MM.1S (cell line): ENCODE data around the gene U2AF1L4.

Experiments used
- EZH2 ChIP-seq: fragments of 300-600 bp; sonication (generic); optimal IDR thresholded peaks from 2 replicates; pipeline ENCODE3; 2017; ENCODE audit warnings: low read depth, mild to moderate bottlenecking, antibody characterized with exemption, low read length, mixed read lengths
- TF ChIP-seq, protein P1 (sequence below): fragments of 300-600 bp; sonication (generic); IDR thresholded peaks from 2 replicates; pipeline ENCODE4 v1.5.1; 2016; ENCODE audit warnings: antibody characterized with exemption, low read length, mixed read lengths

DNA sequence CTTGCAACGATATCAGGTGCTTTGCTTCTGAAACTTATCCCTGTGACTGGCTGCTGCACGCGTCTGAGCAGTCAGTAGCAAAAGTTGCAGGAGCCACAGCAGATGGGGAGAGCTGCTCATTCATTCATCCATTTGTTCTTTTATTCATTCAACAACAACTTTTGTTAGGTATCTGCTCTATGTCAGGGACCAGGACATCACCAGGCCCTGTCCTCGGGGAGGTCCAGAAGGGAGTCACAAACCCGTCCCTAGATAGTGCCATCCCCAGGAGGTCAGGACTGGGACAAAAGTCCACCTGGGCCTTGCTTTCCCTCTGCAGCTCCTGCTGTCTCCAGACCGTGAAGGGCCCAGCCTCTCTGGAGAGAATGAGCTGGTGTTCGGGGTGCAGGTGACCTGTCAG, 32.7 kb upstream of the U2AF1L4 start:
- TF ChIP-seq, protein P1, sequence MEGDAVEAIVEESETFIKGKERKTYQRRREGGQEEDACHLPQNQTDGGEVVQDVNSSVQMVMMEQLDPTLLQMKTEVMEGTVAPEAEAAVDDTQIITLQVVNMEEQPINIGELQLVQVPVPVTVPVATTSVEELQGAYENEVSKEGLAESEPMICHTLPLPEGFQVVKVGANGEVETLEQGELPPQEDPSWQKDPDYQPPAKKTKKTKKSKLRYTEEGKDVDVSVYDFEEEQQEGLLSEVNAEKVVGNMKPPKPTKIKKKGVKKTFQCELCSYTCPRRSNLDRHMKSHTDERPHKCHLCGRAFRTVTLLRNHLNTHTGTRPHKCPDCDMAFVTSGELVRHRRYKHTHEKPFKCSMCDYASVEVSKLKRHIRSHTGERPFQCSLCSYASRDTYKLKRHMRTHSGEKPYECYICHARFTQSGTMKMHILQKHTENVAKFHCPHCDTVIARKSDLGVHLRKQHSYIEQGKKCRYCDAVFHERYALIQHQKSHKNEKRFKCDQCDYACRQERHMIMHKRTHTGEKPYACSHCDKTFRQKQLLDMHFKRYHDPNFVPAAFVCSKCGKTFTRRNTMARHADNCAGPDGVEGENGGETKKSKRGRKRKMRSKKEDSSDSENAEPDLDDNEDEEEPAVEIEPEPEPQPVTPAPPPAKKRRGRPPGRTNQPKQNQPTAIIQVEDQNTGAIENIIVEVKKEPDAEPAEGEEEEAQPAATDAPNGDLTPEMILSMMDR: no peak
- no peak for TF ChIP-seq EZH2
